Cardiac septum (tissue), 1 donor: ENCODE measurements around the gene SLC25A11. TPM values are rescaled to one million over a fixed set of nuclear protein-coding genes. Genes with fewer than 3 reads are reported as not detected.

ENCODE experiments used
- DNase-seq: peaks from one replicate; pipeline ENCODE4 v3.0.0-alpha.2; 2020; ENCODE audit warnings: low spot score
- intact Hi-C: fragments of 100-400 bp; cut with DNase I; formaldehyde crosslinking; loops from one replicate; pipeline ENCODE4 v1.14.0; 2022
- total RNA-seq: library from RNA; stranded (reverse); fragmentation: NEBNext Ultra II Directional; extraction: Animal tissue kit (Norgen Biotek cat#: 25700); gene quantifications from one replicate; pipeline ENCODE4 v1.2.1, GENCODE V29; 2021
- donor health status: DM: no; HTN: no; CAD: no.

Gene SLC25A11
- total RNA-seq, 1 donor from 2014 or later, result 176 TPM

GRCh38 chr17:4967539-4968485 lies 28.0 kb upstream of the SLC25A11 start, which contains the start of gene SPAG7:
TSS of gene SPAG7 (minus strand) at chr17:4967817. CDS start at chr17:4967804, 13 bp downstream.
- DNase-seq, result peak; percentile 97
- intact Hi-C loops, result loop anchor here (1.0 to 5.0 kb wide), 4 partner anchors 19 to 94 kb away; partner anchors contain the start of genes CAMTA2, RNF167 and SLC25A11

- peak; percentile 99 for DNase-seq
- intact Hi-C loops, result loop anchor here (1.0 to 5.0 kb wide), 5 partner anchors 16 to 95 kb away; partner anchors contain the start of genes CAMTA2, ENO3, RNF167 and SLC25A11
Observed at GRCh38 chr17:4966844-4967538, 27.1 kb upstream of the SLC25A11 start.

- intact Hi-C loops, result loop anchor here (5.0 kb wide), 2 partner anchors 58 to 97 kb away; no protein-coding TSS in a partner anchor
- DNase-seq, result no peak
Observed at GRCh38 chr17:4965311-4965986, 25.6 kb upstream of the SLC25A11 start.

GRCh38 chr17:4960279-4960922 lies 20.6 kb upstream of the SLC25A11 start:
- intact Hi-C loops, result no loop called here
- DNase-seq, result no peak

- intact Hi-C loops, result no loop called here
- no peak for DNase-seq
Observed at GRCh38 chr17:4959261-4959965, 19.6 kb upstream of the SLC25A11 start.

GRCh38 chr17:4958102-4958501 lies 18.3 kb upstream of the SLC25A11 start:
- intact Hi-C loops, result no loop called here
- no peak for DNase-seq

- no peak for DNase-seq
- intact Hi-C loops, result no loop called here
Observed at GRCh38 chr17:4956493-4957061, 16.7 kb upstream of the SLC25A11 start.

- no peak for DNase-seq
- intact Hi-C loops, result no loop called here
Observed at GRCh38 chr17:4955091-4955490, 15.2 kb upstream of the SLC25A11 start.

GRCh38 chr17:4953451-4953961 lies 13.7 kb upstream of the SLC25A11 start:
- no peak for DNase-seq
- intact Hi-C loops, result no loop called here

GRCh38 chr17:4951486-4951885 lies 11.6 kb upstream of the SLC25A11 start:
- intact Hi-C loops, result loop anchor here (1.0 kb wide), 1 partner anchor 15 kb away; no protein-coding TSS in a partner anchor
- no peak for DNase-seq

GRCh38 chr17:4950746-4951204 lies 10.9 kb upstream of the SLC25A11 start, which contains the start of gene ENO3:
TSS of gene ENO3 (plus strand) at chr17:4951119. CDS start at chr17:4951830, 711 bp downstream.
- no peak for DNase-seq
- intact Hi-C loops, result loop anchor here (1.0 kb wide), 1 partner anchor 16 kb away; no protein-coding TSS in a partner anchor

- DNase-seq, result peak; percentile 88
- intact Hi-C loops, result no loop called here
Observed at GRCh38 chr17:4950075-4950745, 10.4 kb upstream of the SLC25A11 start.

GRCh38 chr17:4949321-4950074 lies 9.7 kb upstream of the SLC25A11 start:
- intact Hi-C loops, result loop anchor here (2.0 kb wide), 1 partner anchor 49 kb away; no protein-coding TSS in a partner anchor
- peak; percentile 87 for DNase-seq

- DNase-seq, result peak; percentile 89
- intact Hi-C loops, result loop anchor here (1.0 to 2.0 kb wide), 2 partner anchors 9 to 50 kb away; partner anchors contain the start of genes RNF167 and SLC25A11
Observed at GRCh38 chr17:4948931-4949320, 9.1 kb upstream of the SLC25A11 start.

- peak; percentile 94 for DNase-seq
- intact Hi-C loops, result loop anchor here (1.0 to 2.0 kb wide), 2 partner anchors 8 to 50 kb away; partner anchors contain the start of genes RNF167 and SLC25A11
Observed at GRCh38 chr17:4948166-4948930, 8.5 kb upstream of the SLC25A11 start, which contains the start of gene PFN1. TSS of gene PFN1 (minus strand) at chr17:4948530. CDS start at chr17:4948394, 136 bp downstream.
